Activated T-cell treated with anti-CD3 and anti-CD28 coated beads for 24 hours (primary cell): ENCODE data around the gene FDPS.

Experiments used
- DNase-seq: peaks from one replicate; pipeline ENCODE4 v3.0.0-alpha.2; 2020; ENCODE audit warnings: low read depth

The FDPS gene

GRCh38 chr1:155308493-155309422 lies at the start of gene FDPS:
Gene FDPS, plus strand, starts transcription at chr1:155308866. Its CDS starts 924 bp downstream, at chr1:155309790.
- peak; percentile 96 for DNase-seq

DNA sequence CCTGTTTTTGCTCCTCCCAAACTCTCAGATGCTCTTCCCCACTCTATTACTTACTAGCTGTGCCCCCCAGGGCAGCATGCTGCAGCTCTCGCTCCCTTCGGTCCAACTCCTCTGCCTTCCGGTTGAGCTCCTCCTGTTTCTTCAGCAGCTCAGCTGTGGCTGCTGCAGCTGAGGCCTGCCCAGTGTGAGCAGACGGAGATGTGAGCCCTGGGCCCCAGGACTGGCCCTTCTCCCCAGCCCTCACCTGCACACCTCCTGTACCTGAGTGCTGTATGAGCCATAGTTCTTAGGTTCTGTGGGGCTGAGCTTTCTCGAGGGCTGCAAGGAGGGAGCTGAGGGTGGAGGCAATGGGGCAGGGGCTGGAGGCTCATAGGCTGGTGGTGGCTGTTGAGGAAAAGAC lies 48.4 kb upstream of the FDPS start:
- no peak for DNase-seq

DNA sequence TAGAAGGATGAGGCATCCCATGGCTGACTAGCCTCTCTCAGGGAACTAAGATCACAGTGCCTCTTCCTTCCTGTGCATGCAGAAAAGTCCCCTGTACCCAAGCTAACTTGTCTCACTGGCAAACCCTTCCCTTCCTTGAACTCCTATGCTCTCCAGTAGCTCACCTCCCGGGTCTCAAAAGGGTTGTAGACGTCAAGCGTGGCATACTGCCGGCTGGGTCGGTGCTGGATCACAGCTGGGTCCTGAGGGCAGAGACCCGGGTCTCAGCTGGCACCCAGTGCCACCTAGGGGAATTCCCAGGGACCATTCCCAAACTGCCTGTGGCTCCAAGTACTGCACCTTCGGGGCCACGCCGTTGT lies 47.2 kb upstream of the FDPS start:
- DNase-seq = no peak

DNA sequence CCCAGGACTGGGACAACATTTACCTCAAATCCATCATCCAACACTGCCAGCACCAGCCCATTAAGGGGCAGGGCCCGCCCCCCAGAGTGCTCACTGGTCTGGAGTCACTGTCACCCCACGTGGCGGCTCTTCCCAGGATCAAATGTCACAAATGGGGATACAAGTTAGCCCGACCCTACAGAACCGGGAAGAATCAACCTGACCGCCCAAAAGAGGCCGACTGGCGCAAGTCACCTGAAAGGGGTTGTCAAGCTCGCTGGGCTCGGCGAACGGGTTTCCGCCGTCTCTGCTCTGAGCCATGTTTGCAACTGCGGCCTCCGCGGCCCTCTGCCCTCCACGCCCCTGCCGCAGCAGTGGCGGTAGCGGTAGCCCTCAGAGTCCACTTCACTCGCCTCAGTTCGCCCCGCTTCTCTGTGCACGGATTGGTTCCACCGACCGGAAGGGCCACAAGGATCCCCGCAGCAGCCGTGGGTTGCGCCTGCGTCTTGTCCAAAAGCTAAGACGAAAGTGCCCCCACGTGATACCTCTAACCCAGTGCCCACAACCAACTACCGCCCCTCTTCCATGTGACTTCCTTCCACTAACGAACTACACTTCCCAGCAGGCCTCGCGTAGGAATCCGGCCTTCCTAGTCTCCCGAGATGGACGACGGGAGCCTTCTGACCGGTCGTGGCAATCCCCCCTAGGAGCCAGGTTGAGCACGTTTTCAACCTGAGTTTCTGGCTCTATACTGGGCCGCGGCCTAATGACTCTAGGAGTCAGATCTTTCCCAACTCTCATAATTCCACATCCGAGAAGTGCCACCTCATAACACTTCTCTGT lies 46.6 kb upstream of the FDPS start, which contains the start of gene SCAMP3:
Gene SCAMP3, minus strand, starts transcription at position 509 of the 822 bp plus-strand sequence. Its CDS starts 209 bp downstream, at position 300.
- peak; percentile 88 for DNase-seq

GRCh38 chr1:155263067-155263466 lies 45.6 kb upstream of the FDPS start:
- DNase-seq = no peak

- DNase-seq = no peak
Measured at GRCh38 chr1:155266553-155266952, 42.1 kb upstream of the FDPS start.

DNA sequence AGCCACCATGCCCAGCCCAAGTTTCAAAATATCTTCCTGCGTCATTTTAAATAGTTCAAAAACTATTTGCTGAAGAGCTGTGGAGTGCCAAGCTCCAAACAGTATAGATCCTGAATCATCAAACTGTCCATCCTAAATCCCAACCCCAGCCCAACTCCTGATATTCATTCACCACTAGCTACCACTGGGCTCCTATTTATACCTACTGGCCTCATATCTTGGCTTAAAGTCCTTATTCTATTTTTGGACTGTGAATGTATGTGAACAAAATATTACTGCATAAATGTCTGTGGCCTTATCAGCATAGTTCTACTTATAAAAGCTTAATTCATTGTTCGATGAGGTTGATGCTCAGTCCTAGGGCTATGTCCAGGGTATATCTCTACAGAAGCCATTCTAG lies 41.3 kb upstream of the FDPS start:
- DNase-seq = no peak

DNA sequence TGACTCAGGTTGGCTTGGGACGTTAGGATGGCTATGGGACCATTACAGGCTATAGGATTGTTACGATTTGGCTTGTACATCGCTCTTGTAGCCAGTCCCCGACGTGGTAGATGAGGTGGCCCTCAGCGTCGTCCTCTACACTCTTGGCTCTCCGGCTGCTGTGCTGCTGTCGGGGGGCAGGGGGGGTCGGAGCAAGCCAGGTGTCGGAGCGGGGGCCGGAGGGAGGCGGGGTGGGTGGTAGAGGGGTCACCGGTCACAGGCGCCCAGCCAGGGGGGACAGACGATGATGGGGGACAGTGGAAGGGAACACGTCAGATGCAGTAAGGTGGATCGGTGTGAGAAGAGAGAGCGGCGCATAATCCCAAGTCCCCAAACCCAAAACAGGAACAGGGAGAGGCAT lies 40.0 kb upstream of the FDPS start:
- no peak for DNase-seq

- no peak for DNase-seq
Measured at GRCh38 chr1:155269381-155269780, 39.3 kb upstream of the FDPS start.

GRCh38 chr1:155272466-155273342 lies 36.0 kb upstream of the FDPS start:
- DNase-seq = no peak

- DNase-seq = peak; percentile 95
Measured at GRCh38 chr1:155273343-155274245, 35.1 kb upstream of the FDPS start, which contains the start of gene CLK2. Gene CLK2, minus strand, starts transcription at chr1:155273504. Its CDS starts 2,527 bp downstream, at chr1:155270977.

- peak; percentile 95 for DNase-seq
Measured at GRCh38 chr1:155277070-155277901, 31.4 kb upstream of the FDPS start, which contains the start of gene HCN3. Gene HCN3, plus strand, starts transcription at chr1:155277463. Its CDS starts 128 bp downstream, at chr1:155277591.

GRCh38 chr1:155277902-155278688 lies 30.6 kb upstream of the FDPS start:
- peak; percentile 51 for DNase-seq

GRCh38 chr1:155278689-155279160 lies 29.9 kb upstream of the FDPS start:
- DNase-seq = no peak

- DNase-seq = no peak
Measured at GRCh38 chr1:155279268-155279667, 29.4 kb upstream of the FDPS start.

DNA sequence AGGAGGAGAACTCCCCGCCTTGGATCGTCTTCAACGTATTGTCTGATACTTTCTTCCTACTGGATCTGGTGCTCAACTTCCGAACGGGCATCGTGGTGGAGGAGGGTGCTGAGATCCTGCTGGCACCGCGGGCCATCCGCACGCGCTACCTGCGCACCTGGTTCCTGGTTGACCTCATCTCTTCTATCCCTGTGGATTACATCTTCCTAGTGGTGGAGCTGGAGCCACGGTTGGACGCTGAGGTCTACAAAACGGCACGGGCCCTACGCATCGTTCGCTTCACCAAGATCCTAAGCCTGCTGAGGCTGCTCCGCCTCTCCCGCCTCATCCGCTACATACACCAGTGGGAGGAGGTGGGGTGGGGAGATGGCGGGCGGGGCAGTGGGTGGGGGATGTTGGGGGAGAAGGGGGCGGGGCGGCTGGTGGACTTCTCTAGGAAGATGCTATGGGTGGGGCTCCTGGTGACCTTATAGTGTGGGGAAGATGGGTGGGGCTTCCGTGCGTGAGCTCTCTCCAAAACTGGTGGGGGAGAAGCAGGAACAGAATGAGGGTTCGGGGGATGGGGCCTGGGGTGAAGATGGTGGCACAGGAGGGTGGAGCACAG lies 26.1 kb upstream of the FDPS start:
- no peak for DNase-seq

- no peak for DNase-seq
Measured at GRCh38 chr1:155284476-155284875, 24.2 kb upstream of the FDPS start.

- DNase-seq = no peak
Measured at GRCh38 chr1:155285063-155285462, 23.6 kb upstream of the FDPS start.
